CD4-positive, alpha-beta T cell treated with Interleukin-6 at 100 ng/mL for 8 hours (primary cell): Measurements from ENCODE around the gene STRA8.

ENCODE experiments used
- DNase-seq: peaks from one replicate; pipeline ENCODE4 v3.0.0-alpha.2; 2020; ENCODE audit warnings: mixed read lengths, low spot score

Gene STRA8, protein sequence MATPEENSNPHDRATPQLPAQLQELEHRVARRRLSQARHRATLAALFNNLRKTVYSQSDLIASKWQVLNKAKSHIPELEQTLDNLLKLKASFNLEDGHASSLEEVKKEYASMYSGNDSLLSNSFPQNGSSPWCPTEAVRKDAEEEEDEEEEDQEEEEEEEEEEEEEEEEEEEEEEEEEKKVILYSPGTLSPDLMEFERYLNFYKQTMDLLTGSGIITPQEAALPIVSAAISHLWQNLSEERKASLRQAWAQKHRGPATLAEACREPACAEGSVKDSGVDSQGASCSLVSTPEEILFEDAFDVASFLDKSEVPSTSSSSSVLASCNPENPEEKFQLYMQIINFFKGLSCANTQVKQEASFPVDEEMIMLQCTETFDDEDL

DNA sequence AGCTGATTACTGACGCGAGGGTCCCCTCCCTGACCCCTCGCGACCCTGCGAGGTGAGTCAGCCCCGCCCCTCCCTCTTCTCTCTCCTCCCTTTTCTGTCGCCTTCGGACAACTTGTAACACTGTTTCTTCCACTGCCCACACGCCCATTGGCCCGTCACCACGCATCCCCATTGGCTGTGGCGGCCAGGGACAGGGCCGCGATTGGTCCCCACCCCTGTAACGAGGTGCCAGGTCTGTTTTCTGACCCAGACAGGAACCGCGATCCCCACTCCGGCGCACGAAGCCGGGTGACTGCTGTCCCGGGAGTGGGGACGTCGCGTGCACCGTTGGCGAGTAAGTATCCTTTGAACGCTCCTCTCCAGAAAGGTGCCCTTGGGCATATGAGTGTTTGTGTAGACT, at the start of gene STRA8:
Gene STRA8, plus strand, starts transcription at position 269 of the 400 bp plus-strand sequence. CDS start 6,687 bp downstream, outside the sequence.
- DNase-seq: no peak

DNA sequence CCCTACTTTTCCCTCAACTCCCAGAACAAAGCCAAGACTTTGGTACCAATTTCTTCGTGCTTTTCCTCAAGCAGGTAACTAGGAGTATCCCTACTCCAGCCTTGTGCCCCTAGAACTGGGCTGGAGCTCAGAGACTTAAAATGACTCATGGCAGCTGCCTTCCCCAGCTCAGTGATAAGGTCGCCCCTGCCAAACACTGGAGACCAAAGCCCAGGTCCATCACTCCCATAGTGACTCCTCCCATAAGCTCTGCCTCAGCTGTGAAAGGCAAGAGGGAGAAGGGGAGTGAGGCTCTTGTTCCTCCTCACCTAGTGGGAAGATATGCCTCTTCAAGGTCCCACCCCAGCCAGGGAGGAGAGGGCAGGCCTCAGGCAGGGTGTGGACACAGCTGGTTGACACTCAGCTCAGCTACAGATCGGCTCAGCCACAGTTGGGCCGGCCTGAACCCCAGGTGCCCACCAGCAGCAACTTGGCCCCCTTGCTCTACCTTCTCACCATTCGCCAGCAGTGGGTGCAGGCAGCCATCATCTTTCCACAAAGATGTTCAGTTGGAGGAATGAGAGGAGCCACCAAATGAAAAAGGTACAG, 49.3 kb upstream of the STRA8 start:
- no peak for DNase-seq

DNA sequence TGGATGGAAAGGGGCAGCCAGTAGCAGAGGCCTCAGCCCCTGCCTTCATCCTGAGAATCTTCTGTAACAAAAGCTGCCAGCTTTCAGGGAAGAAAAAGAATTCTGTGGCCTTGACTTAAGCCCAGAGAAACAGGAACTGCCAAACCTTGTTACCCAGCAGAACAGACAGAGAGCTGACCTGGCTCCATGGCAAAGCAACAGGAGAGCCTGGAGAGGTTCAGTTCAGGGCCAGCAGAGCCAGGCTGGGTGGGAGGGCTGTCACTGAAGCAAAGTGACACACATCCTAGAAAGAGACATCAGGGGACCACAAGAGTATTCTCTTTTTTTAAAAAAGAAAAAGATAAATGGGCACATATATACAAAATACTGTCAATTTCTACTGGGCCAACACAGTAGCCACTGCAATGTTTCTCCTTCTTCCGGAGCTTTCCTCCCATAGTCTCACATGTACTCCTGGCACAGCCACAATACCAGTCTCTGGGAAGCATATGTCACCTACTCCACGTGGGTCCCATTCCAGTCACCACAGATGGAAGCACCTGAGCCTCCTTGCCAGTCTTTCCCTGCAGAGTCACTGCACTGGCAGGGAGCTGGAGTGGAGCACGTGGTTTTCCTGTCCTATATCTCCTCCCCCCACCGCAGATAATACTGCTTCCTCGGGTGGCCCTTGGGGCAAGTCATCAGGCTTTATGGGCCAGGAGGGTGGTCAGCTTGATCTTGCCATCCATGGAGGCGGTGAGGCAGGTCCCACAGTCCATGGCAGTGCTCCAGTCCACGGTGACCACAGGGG, 48.0 kb upstream of the STRA8 start:
- no peak for DNase-seq

DNA sequence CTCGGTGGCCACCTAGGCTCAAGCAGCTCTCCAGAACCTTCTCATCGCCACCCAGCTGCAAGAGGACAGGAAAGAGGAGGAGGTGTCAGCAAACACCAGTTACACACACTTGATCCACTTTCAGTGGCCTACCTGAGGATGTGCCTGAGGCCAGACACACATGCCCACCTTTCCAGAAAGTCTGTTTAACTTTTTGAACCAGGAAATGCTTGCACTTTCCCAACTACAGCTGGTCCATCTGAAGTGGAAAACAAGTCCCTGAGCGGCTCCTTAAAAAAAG, 47.4 kb upstream of the STRA8 start:
- DNase-seq: no peak

DNA sequence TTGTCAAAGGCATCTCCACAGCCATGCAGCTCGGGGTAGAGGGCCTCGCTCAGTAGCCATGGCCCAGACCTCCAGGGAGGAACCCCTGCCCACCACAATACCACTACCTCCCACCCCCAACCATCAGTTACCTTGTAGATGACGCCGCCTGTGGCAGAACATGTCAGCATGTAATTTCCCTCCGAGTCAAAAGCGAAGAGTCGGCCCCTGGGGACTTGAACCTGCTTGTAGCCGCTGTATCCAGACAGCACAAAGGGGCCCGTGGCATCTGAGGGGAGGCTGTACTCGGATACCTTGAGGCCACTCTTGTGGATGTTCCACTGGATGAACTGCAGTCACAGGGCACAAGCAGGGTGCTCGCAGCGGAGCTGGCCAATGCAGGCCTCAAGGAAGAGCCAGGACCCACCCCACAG, 46.8 kb upstream of the STRA8 start:
- DNase-seq: no peak

DNA sequence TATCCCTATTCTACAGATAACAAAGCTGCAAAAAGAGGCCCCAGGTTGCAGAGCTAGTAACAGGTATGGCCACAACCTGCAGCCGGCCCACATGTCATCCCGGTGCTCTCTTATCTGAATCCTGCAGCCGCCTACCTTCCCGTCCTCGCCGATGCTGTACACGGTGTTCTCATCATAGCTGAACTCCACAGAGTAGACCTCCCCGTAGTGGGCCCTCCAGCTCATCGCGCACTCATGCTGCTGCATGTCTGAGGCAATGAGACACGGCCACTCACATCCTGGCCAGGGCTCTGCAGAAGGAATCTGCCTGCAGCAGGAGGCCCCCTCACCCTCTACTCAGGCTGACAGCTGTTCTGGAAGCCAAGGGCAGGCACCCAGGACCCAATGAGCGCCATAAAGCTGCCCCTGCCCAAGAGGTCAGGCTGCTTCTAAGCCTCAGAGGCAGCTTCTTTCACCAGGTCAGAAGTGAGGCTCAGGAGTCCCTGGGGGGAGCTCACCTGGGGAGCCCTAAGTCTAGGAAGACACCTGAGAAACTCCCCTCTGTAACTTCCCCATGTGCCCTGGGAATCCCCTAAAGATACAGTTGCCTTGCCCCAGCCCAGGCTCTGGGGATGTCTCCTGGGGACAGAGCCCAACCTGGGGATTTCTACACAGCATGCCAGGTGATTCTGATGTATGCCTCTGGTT, 45.2 kb upstream of the STRA8 start:
- no peak for DNase-seq

DNA sequence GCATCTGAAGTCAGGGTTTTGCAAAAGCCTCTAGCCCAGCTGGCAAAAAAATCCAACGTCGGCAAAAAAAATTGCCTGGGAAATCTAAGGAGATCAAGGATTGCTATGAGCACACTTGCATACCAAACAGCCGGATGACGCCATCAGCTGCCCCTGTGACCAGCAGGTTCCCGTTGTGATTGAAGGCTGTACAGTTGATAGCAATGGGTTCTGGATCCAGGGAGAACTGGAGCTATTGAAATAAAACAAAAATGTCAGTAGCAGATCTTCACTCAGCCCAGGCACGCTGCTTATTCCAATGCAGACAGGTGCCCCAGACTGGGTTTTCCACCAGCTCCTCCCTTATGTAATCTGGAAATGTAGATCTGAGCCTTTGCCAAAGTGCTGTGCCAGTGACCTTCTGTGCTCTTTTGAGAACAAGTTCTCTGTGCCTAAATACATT, 44.4 kb upstream of the STRA8 start:
- no peak for DNase-seq

DNA sequence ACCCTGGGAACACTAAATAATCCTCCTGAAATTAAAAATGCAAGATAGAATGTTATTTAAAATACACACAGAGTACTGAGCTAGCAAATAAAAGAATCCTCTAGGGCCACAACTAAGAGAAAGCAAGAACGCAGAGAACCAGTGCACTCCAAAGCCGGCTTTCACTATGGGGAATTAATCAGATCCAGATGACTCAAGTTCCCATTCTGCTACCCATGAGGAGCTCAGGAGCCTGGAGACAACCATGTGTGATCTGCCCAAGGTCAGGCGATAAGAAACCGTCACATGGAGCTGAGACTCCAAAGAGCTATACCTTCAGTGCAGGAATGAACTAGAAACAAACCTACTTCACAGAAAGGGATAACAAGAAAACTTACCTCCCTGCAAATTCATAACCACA, 43.7 kb upstream of the STRA8 start:
- no peak for DNase-seq

DNA sequence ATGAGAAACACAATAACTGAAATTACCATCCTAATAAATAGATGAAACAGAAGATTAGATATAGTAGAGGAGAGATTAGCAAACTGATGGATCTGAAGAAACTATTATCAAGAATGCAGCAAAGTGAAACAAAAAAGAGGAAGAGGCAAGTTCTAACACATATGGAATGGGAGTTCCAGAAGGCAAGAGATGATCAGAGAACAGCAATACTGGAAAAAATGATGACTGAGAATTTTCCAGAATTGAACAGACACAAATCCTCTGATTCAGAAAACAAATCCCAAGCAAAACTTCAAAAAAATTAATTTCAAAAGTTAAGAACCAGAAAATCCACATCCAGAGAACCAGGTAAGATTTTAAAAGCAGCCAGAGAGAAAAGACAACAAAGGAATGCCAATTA, 42.9 kb upstream of the STRA8 start:
- no peak for DNase-seq

DNA sequence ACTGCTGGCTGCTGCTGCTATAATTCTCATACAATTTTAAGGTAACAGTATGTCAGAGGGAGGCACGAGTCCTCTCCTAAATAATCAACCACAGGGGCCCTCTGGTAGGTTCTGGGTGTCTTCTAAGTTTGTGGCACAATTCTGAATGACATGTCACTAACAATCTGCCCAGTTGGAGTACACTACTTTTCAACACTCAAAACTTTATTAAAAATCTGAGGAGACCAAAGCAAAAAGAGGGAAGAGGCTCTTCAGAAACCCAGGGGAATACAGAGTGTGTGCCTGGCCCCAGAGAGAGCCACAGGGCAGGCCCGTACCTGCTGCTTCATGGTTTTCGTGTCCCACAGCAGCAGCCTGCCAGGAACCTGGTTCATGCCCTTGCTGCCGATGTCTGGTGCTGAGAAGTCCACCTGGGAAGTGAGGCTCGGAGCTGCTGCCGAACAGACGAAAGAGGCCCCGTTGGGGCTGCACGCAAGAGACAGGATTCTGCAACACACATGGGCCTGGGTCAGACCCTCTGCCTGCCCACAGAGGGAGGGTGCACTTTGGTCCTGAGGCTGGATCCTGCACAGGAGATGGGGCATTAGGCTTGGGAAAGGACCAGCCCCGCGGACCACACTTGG, 40.6 kb upstream of the STRA8 start:
- no peak for DNase-seq

DNA sequence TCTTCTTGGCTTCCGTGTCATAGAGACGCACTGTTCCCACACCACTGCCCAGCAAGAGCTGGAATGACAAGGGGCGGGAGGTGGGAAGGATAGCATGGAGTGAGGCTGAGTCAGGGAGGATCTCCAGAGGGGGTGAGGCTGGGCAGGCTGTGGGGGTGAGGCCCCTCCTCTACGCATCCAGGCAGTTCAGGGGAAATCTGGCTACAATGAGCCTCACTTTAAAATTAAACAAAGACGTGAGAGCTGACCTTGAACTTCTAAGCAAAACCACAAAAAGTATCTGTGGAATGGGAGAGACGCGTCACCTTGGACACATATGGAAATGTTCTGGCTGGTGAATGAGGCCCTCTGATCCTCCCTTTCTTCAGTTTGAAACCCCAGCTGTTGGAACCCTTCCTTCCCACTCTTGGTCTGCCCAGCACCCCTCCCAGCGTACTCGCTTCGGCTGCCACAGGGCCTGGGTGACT, 40.0 kb upstream of the STRA8 start:
- no peak for DNase-seq

DNA sequence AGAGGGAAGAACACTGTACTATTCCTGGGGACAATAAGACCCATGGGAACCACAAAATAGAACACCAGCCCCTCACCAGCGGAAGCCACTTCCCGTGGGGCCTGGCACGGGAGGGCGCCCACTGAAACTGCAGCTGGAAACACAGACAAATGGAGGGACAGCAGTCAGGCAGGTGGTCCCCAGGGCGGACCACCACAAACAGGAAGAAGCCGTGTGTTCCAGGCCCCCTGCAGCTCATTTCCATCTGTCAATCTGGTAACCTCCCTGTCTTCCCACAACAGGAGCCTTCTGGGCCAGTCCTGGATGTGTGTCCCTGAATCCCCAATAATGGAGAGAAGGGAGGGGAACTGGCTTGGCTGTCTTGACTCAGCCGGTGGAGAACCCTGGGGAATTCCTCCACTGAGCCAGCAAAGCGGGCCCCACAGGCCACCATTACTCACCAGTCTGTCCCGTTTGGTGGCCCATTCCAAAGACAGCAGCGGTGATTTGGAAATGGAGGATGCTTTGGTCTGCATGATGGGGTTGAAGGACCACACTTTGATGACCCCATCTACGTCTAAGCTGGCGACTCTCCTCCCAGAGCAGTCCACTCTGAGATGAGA, 39.0 kb upstream of the STRA8 start:
- DNase-seq: no peak

DNA sequence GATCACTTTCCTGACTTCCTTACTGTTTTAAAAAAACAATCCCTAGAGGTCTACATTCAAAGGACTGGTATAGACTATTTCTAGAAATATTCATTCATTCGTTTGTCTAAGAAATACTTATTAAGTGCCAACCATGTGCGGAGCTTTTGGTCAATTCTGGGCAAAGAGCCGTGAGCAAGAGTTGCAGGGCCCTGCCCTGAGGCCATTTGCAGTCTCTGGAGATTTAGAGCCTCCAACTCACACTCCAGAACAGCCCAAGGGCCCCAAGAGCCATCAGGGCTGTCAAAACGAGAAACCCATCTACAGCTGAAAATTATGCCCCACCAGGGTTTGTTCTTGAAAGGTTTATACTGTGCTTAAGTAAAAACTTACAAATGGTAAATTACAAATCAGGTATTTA, 38.5 kb upstream of the STRA8 start:
- no peak for DNase-seq

DNA sequence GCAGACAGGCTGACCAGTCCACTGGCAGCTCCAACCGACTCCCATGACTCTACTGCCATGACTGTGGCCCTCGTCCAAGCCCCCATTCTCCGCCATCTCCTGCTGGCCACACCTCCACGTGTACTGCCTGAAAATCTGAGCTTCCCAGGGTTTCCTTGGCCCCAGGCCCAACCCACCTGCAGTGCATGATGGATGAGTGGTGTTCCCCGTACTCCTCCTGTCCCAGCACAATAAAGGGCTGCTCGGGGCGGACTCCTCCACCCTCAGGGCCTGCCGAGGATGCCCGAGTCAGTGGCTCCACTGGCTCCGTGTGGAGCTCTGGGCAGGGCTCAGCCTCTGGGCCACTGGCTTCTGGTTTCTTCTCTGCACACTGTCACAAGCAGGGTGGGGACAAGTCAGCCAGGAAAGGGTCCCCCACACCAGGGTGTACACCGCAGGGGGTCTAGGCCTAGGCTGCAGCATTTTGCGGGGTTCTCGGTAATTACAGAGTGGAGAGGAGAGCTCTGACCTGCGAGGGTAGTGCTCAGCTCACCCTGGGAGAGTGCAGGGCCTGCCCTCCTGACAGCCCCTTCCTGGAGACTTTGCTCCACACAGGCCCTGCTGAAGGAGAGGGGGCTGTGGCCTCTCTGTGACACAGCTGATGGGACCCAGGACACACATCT, 37.5 kb upstream of the STRA8 start:
- no peak for DNase-seq

DNA sequence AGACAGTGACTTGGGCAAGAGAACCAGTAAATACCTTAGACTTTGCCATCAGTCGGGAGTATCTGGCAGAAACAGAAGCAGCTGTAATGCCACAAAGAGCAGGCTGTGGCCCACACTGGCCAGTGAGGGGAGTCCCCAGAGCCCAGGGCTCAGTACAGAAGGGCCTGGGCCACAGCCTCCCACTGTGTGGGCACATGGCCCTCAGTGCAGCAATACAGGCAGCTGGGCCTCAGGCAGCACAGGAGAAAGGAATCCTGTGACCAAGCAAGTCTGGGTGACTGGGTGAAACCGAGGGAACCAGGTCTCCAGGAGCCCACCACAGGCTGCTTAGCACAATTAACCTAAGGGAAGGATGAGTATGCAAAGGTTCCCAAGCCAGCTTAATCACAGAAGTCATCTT, 36.3 kb upstream of the STRA8 start:
- DNase-seq: no peak

DNA sequence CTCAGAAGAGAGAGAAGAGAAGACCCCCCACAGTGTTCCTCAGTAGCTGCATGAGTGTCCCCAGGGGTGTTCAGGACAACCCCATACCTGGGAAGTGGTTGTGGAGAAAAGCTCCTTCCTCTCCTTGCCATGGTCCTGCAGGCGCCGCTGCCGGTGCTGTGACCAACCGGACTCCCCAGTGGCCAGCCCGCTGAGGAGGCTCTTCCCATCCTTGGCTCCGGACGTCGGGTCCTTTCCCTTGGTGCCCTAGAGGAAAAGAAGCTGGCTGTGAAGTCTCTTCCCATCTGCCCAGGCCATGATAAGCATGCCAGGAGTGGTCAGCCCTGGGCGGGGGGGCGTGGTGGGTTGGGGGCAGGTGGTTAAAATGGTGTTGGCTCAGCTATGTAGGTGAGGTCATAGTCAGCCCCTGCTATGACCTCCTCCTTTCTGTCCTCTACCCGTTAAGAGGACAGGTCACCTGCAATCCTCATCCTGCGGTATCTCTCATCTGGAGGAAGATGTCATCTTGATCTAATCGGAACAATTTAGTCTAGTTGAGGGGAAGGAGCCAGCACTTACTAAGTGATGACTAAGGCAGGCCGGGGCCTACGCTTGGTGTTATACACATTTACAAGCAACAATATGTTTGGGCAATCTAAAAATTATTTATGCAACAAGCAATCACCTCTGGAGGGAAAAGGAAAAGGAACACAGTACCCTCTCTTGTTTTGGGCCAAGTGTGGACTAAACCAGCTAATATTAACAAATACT, 35.6 kb upstream of the STRA8 start:
- DNase-seq: no peak

DNA sequence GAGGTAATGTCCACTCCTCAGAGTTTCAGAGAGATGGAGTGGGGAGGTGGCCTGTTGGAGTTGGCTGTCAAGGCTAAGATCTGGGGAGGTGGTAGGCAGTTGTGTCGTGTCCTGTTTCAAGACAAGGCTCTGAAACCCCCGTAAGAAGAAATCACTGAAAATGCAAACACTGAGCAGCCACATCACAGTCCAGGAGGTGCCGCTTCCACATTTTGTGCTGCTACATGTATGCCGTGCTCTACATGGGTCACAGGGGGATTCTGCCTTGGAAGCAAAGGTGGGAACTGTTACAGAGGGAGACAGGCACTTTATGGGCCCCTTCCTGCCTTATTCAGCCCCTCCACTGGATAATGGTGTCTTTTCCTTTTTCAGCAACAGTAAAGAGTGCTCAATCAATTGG, 34.2 kb upstream of the STRA8 start:
- no peak for DNase-seq

DNA sequence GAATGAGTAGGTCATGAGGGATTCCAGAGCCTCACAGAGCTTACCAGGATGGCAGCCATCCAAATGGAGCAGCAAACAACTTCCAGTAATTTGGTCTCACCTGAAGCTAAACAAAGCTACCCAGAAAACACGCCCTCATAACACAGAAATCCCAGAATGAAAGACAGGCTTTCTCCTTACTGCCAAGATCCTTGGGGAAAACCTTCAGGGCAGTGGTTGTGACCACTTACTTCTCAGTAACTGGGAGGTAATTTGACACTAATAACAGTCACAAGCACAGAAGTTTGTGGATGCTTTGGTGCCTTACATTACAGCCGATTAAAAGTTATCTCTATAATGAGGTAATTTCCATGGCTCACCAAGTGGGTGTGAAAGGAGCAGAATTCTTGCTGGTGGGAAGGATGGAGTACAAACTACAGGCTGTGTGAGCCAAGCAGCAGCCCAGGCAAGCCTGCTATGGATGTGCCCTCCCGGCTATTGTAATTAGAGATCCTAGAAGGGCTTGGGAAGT, 32.8 kb upstream of the STRA8 start:
- no peak for DNase-seq

DNA sequence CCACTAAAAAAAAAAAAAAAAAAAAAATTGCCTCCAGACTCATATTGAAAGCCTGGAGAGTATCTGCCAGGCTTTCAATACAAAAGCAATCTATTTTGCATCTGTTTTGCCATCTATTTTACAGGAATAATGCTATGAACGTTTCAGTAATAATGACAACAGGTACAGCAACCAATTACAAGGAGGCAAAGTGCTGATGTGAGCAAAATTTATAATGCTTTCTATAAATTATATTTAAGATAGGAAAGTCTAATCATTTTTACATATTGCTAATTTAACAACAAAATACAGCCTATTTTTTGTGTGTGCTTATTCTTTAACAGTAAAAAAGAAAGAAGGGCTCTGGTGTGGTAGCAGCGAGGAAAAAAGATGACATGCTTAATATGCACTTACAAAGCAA, 32.3 kb upstream of the STRA8 start:
- no peak for DNase-seq

DNA sequence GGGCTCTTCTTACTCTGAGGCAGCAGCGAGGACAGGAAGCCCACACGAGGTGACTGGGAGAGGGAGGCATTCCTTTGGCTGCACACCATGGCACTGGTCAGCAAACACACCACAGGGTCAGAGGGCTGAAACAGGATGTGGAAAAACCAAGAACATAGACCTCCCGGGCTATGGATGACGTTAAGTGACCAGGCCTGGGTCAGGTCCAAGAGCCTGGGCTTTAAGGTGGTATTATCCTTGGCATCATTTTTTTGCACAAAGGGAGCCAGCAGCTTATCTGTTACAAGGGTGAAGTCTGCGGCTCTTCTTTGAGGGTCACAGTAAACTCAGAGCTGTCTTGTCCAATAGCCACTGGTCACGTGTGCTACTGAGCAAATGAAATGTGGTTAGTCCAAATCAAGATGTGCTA, 29.3 kb upstream of the STRA8 start:
- no peak for DNase-seq
